Measurements from ENCODE around the gene DEFB123.
"Not testable (repeated sequence)": the region's sequence is repeated elsewhere in the genome, so short reads cannot be mapped to it uniquely, and the experiment has no call there.

The DEFB123 gene

DNA sequence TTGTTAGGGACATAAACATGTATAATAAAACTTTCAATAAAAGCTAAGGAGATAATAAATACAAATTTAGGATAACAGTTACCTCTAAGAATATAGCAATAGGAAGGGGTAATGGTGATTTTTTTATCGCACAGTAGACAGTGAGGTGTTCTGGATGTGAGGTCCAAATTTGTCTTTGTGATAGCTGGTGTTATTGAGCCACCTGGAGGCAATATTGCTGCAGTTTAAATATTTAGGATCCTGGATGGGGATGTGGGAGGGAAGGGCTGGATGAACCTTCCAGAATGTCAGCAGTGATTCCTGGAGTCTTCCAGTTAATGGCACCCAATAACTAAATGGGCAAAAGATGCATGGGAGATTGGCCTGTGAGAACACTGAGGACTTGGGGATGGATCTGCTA lies 13.9 kb downstream of the DEFB123 start:
- Histone ChIP-seq H3K27ac (ENCODE audit: low read depth, low read length) (no peak overlapping the region), H3K4ac (ENCODE audit: low read depth, low read length) (no peak overlapping the region), H3K9me3 (ENCODE audit: insufficient read depth, low read depth, low read length) (peaks cover 10% of the 10 kb centered on the region), H3K27me3 (ENCODE audit: insufficient read depth, low read length) (no peaks in the 10 kb centered on the region), H3K36me3 (ENCODE audit: control insufficient read depth in 1 of 2, insufficient read depth in 2 of 2, low read length in 2 of 2) (no peaks in the 10 kb centered on the region), H3K79me1 (ENCODE audit: low read length) (no peaks in the 10 kb centered on the region), H4K91ac (ENCODE audit: low read depth, low read length) (no peak overlapping the region), H3K4me3 (ENCODE audit: low read depth, low read length) (no peak overlapping the region), H3K4me2 (ENCODE audit: low read length) (no peak overlapping the region), H4K12ac (ENCODE audit: low read depth, low read length) (no peak overlapping the region), H2AFZ (ENCODE audit: insufficient read depth, low read length, poor library complexity) (no peak overlapping the region), H3K14ac (ENCODE audit: low read length) (no peak overlapping the region), H3K9ac (ENCODE audit: low read length) (no peak overlapping the region), H3K79me2 (ENCODE audit: control insufficient read depth, insufficient read depth, low read length, poor library complexity) (no peaks in the 10 kb centered on the region), H2BK5ac (ENCODE audit: low read depth, low read length, poor library complexity) (no peak overlapping the region), H2BK12ac (ENCODE audit: low read length) (no peak overlapping the region), H3K18ac (ENCODE audit: low read length) (no peak overlapping the region), H4K8ac (ENCODE audit: low read depth, low read length) (no peak overlapping the region), H2AK5ac (ENCODE audit: low read length) (no peak overlapping the region), H3K4me1 (ENCODE audit: control insufficient read depth in 1 of 2, insufficient read depth in 2 of 2, low read length in 2 of 2) (no peaks in the 10 kb centered on the region), H3K23ac (ENCODE audit: low read length) (no peak overlapping the region), H2BK120ac (ENCODE audit: insufficient read depth, low read length, poor library complexity) (no peak overlapping the region)
- no peak for DNase-seq
- no CpG with 5 or more reads among the region's 1 CpG for WGBS (ENCODE audit: extremely low coverage, insufficient coverage, insufficient read length)

DNA sequence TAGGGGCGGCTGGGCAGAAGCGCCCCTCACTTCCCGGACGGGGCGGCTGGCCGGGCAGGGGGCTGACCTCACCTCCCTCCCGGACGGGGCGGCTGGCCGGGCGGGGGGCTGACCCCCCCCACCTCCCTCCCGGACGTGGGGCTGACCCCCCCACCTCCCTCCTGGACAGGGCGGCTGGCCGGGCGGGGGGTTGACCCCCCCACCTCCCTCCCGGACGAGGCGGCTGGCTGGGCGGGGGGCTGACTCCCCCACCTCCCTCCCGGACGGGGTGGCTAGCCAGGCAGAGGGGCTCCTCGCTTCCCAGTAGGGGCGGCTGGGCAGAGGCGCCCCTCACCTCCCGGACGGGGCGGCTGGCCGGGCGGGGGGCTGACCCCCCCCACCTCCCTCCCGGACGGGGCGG lies 30.5 kb downstream of the DEFB123 start:
- H3K18ac ChIP-seq (ENCODE audit: low read length); H3K27ac ChIP-seq (ENCODE audit: low read depth, low read length); H4K12ac ChIP-seq (ENCODE audit: low read depth, low read length); DNase-seq; H2BK5ac ChIP-seq (ENCODE audit: low read depth, low read length, poor library complexity); H3K79me2 ChIP-seq (ENCODE audit: control insufficient read depth, insufficient read depth, low read length, poor library complexity); H3K79me1 ChIP-seq (ENCODE audit: low read length); H3K4ac ChIP-seq (ENCODE audit: low read depth, low read length); H3K9ac ChIP-seq (ENCODE audit: low read length); H3K4me1 ChIP-seq (ENCODE audit: control insufficient read depth in 1 of 2, insufficient read depth in 2 of 2, low read length in 2 of 2); H4K91ac ChIP-seq (ENCODE audit: low read depth, low read length); H2AFZ ChIP-seq (ENCODE audit: insufficient read depth, low read length, poor library complexity); H2BK12ac ChIP-seq (ENCODE audit: low read length); H3K4me2 ChIP-seq (ENCODE audit: low read length); H4K8ac ChIP-seq (ENCODE audit: low read depth, low read length); H3K36me3 ChIP-seq (ENCODE audit: control insufficient read depth in 1 of 2, insufficient read depth in 2 of 2, low read length in 2 of 2); H3K14ac ChIP-seq (ENCODE audit: low read length); H2AK5ac ChIP-seq (ENCODE audit: low read length); H2BK120ac ChIP-seq (ENCODE audit: insufficient read depth, low read length, poor library complexity); H3K27me3 ChIP-seq (ENCODE audit: insufficient read depth, low read length); H3K23ac ChIP-seq (ENCODE audit: low read length); H3K4me3 ChIP-seq (ENCODE audit: low read depth, low read length): not testable (repeated sequence)
- no CpG with 5 or more reads among the region's 33 CpGs for WGBS (ENCODE audit: extremely low coverage, insufficient coverage, insufficient read length)
- H3K9me3 ChIP-seq (ENCODE audit: insufficient read depth, low read depth, low read length), result peaks cover 22% of the 10 kb centered on the region

DNA sequence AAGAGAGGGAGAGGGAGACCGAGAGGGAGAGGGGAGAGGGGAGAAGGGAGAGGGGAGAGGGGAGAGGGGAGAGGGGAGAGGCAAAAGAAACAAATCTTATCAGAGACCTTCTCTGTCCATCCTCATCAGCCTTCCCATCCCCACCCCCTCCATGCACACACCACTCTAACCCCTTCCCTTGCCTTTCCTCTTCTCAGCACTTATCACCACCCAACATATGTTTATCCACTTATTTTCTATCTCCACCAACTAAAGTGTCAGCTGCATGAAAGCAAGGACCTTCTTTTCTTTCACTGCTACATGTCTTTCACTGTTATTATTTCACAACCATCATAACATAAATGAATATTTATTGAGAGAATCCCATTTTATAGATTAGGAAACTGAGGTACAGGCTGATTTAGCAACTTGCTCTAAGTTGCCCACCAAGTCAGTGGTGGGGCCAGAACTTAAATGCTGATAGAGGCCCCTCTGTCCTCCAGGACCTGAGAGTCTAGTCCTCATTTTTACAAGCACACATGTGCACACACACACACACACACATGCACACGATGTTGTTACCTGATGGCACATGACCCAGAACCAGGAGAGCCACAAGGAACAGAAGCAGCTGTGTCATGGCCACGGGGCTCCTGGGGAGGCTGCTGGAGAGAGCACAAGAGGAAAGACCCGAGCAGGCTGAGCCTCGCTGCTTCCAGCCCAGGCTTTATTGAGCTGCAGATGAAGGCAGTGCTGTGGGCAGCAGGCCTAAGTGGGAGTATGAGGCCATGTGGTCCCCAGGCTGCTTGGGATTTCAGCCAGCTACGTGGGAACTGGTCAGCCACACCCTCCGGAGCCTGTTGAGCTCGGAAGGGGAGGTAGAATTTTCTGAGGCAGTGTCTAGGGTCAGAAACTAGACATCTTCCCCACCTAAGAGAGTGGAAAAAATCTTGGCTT lies 32.2 kb downstream of the DEFB123 start:
- Histone ChIP-seq H2AK5ac (ENCODE audit: low read length) (no peak overlapping the region), H2AFZ (ENCODE audit: insufficient read depth, low read length, poor library complexity) (no peak overlapping the region), H3K18ac (ENCODE audit: low read length) (no peak overlapping the region), H3K27me3 (ENCODE audit: insufficient read depth, low read length) (no peaks in the 10 kb centered on the region), H3K14ac (ENCODE audit: low read length) (no peak overlapping the region), H4K8ac (ENCODE audit: low read depth, low read length) (no peak overlapping the region), H3K9me3 (ENCODE audit: insufficient read depth, low read depth, low read length) (peaks cover 33% of the 10 kb centered on the region), H4K91ac (ENCODE audit: low read depth, low read length) (no peak overlapping the region), H2BK12ac (ENCODE audit: low read length) (no peak overlapping the region), H3K9ac (ENCODE audit: low read length) (no peak overlapping the region), H3K23ac (ENCODE audit: low read length) (no peak overlapping the region), H3K4me3 (ENCODE audit: low read depth, low read length) (peak overlapping the region; percentile 10), H2BK120ac (ENCODE audit: insufficient read depth, low read length, poor library complexity) (no peak overlapping the region), H3K4me1 (ENCODE audit: control insufficient read depth in 1 of 2, insufficient read depth in 2 of 2, low read length in 2 of 2) (no peaks in the 10 kb centered on the region), H3K4ac (ENCODE audit: low read depth, low read length) (no peak overlapping the region), H4K12ac (ENCODE audit: low read depth, low read length) (no peak overlapping the region), H3K4me2 (ENCODE audit: low read length) (no peak overlapping the region), H3K79me1 (ENCODE audit: low read length) (no peaks in the 10 kb centered on the region), H3K27ac (ENCODE audit: low read depth, low read length) (no peak overlapping the region), H2BK5ac (ENCODE audit: low read depth, low read length, poor library complexity) (no peak overlapping the region), H3K36me3 (ENCODE audit: control insufficient read depth in 1 of 2, insufficient read depth in 2 of 2, low read length in 2 of 2) (no peaks in the 10 kb centered on the region), H3K79me2 (ENCODE audit: control insufficient read depth, insufficient read depth, low read length, poor library complexity) (no peaks in the 10 kb centered on the region)
- no CpG with 5 or more reads among the region's 8 CpGs for WGBS (ENCODE audit: extremely low coverage, insufficient coverage, insufficient read length)
- DNase-seq, result no peak

DNA sequence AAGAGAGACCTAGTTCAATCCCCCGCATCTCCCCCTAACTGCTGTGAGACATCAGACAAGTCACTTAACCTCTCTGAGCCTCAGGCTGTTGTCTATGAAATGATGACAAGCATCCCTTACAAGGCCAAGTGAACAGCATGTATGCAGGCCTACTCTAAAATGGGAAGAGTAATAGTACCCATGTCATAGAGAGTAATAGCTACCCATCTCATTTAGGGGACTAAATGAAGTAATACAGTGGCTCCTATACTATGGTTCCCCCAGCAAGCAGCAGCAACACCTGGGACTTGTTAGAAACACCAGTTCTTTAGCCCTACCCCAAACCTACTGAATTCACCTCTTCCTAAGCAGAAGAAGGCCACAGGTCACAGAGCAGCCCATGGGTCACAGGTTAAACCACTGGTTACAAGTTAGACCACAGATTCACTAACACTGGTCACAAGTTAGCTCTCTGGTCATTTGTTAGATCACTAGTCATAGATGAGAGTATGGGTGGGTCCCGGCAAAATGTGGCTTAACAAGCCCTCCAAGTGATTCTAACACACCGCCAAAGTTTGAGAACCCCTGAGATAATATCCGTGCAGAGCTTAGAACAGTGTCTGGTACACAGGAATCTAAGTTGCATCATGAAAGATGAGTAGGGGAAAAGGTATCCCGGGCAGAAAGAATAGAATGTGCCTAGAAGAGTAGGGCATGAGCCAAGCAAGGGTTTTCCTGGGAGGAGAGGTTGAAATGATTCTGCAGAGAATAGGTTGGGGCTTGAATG lies 33.1 kb downstream of the DEFB123 start:
- Histone ChIP-seq H3K27me3 (ENCODE audit: insufficient read depth, low read length) (no peaks in the 10 kb centered on the region), H3K79me2 (ENCODE audit: control insufficient read depth, insufficient read depth, low read length, poor library complexity) (no peaks in the 10 kb centered on the region), H3K27ac (ENCODE audit: low read depth, low read length) (no peak overlapping the region), H3K9ac (ENCODE audit: low read length) (no peak overlapping the region), H2BK5ac (ENCODE audit: low read depth, low read length, poor library complexity) (no peak overlapping the region), H4K8ac (ENCODE audit: low read depth, low read length) (no peak overlapping the region), H3K4me3 (ENCODE audit: low read depth, low read length) (no peak overlapping the region), H3K4me1 (ENCODE audit: control insufficient read depth in 1 of 2, insufficient read depth in 2 of 2, low read length in 2 of 2) (no peaks in the 10 kb centered on the region), H3K23ac (ENCODE audit: low read length) (no peak overlapping the region), H3K4me2 (ENCODE audit: low read length) (no peak overlapping the region), H3K79me1 (ENCODE audit: low read length) (no peaks in the 10 kb centered on the region), H3K18ac (ENCODE audit: low read length) (no peak overlapping the region), H3K14ac (ENCODE audit: low read length) (no peak overlapping the region), H4K12ac (ENCODE audit: low read depth, low read length) (no peak overlapping the region), H2AK5ac (ENCODE audit: low read length) (no peak overlapping the region), H2BK12ac (ENCODE audit: low read length) (no peak overlapping the region), H2BK120ac (ENCODE audit: insufficient read depth, low read length, poor library complexity) (no peak overlapping the region), H3K4ac (ENCODE audit: low read depth, low read length) (no peak overlapping the region), H3K9me3 (ENCODE audit: insufficient read depth, low read depth, low read length) (peaks cover 34% of the 10 kb centered on the region), H3K36me3 (ENCODE audit: control insufficient read depth in 1 of 2, insufficient read depth in 2 of 2, low read length in 2 of 2) (no peaks in the 10 kb centered on the region), H2AFZ (ENCODE audit: insufficient read depth, low read length, poor library complexity) (no peak overlapping the region), H4K91ac (ENCODE audit: low read depth, low read length) (no peak overlapping the region)
- no CpG with 5 or more reads among the region's 5 CpGs for WGBS (ENCODE audit: extremely low coverage, insufficient coverage, insufficient read length)
- DNase-seq, result peak; percentile 26 to 75
